HG03095 (cell line): ENCODE results near the gene GNG4.
"Not testable (repeated sequence)": the region's sequence is repeated elsewhere in the genome, so short reads cannot be mapped to it uniquely, and the experiment has no call there.

Source experiments
- ATAC-seq: cut with Tn5 transposase; IDR thresholded peaks from one replicate; pipeline ENCODE4 v1.9.1; 2021; ENCODE audit warnings: moderate library complexity; ENCODE audit not compliant: unreplicated experiment

GNG4 gene

GRCh38 chr1:235628316-235629005 lies 21.1 kb downstream of the GNG4 start:
- ATAC-seq = no peak

- ATAC-seq = no peak
Measured at GRCh38 chr1:235625831-235626230, 23.8 kb downstream of the GNG4 start.

GRCh38 chr1:235625340-235625739 lies 24.2 kb downstream of the GNG4 start:
- ATAC-seq = no peak

GRCh38 chr1:235624721-235625333 lies 24.8 kb downstream of the GNG4 start:
- ATAC-seq = no peak

- no peak for ATAC-seq
Measured at GRCh38 chr1:235622936-235623779, 26.4 kb downstream of the GNG4 start.

GRCh38 chr1:235619149-235619548 lies 30.4 kb downstream of the GNG4 start:
- not testable (repeated sequence) for ATAC-seq

GRCh38 chr1:235617808-235618207 lies 31.8 kb downstream of the GNG4 start:
- no peak for ATAC-seq

GRCh38 chr1:235617140-235617539 lies 32.4 kb downstream of the GNG4 start:
- no peak for ATAC-seq

GRCh38 chr1:235614442-235614954 lies 35.1 kb downstream of the GNG4 start:
- no peak for ATAC-seq

GRCh38 chr1:235613602-235614001 lies 36.0 kb downstream of the GNG4 start:
- ATAC-seq = no peak

GRCh38 chr1:235612761-235613160 lies 36.8 kb downstream of the GNG4 start:
- no peak for ATAC-seq

GRCh38 chr1:235610157-235610556 lies 39.4 kb downstream of the GNG4 start:
- no peak for ATAC-seq

GRCh38 chr1:235608278-235608677 lies 41.3 kb downstream of the GNG4 start:
- ATAC-seq = no peak

GRCh38 chr1:235607284-235607683 lies 42.3 kb downstream of the GNG4 start:
- no peak for ATAC-seq

GRCh38 chr1:235601104-235601503 lies 48.5 kb downstream of the GNG4 start:
- no peak for ATAC-seq

GRCh38 chr1:235599536-235599935 lies 50.0 kb downstream of the GNG4 start:
- no peak for ATAC-seq

GRCh38 chr1:235597867-235598553 lies 51.6 kb downstream of the GNG4 start:
- no peak for ATAC-seq

GRCh38 chr1:235595079-235595478 lies 54.5 kb downstream of the GNG4 start:
- no peak for ATAC-seq

GRCh38 chr1:235594281-235594895 lies 55.2 kb downstream of the GNG4 start:
- not testable (repeated sequence) for ATAC-seq

GRCh38 chr1:235588916-235589515 lies 60.6 kb downstream of the GNG4 start:
- no peak for ATAC-seq
